H1 (cell line): Measurements from ENCODE around the gene TMEM260. TPM values are rescaled to one million over a fixed set of nuclear protein-coding genes. Genes with fewer than 3 reads are reported as not detected.
A peak's percentile ranks its signal among the peaks of the same experiment; 100 is the strongest.

Experiments
- CTCF ChIA-PET: fragments of 300-600 bp; sonication (Branson Sonifier 250); formaldehyde crosslinking; loops from one replicate; lab custom pipeline; 2021; ENCODE audit not compliant: partially characterized antibody; lab: Charles Lee
- POLR2A ChIA-PET: fragments of 300-600 bp; sonication (Branson Sonifier 250); formaldehyde crosslinking; loops from one replicate; lab custom pipeline; 2021; ENCODE audit warnings: inconsistent platforms; ENCODE audit not compliant: partially characterized antibody; lab: Charles Lee
- DNase-seq, 2 experiments: peaks; one replicate each; pipeline versions ENCODE4 v3.0.0 to v3.0.0-alpha.2; 2010 to 2022; ENCODE audit warnings: low spot score in 2 of 2, low read depth in 1 of 2, mixed read lengths in 1 of 2
- FAIRE-seq: peaks from 2 replicates; lab custom pipeline; 2011; peaks lifted over from hg19 to GRCh38; lab: Jason Lieb, UNC
- H2AFZ ChIP-seq: 2 replicates; pipeline ENCODE4 v1.8.1; 2012; ENCODE audit warnings: low read length, inconsistent platforms
- H2AK5ac ChIP-seq: 2 replicates; pipeline ENCODE4 v1.6.1; 2013; ENCODE audit warnings: low read depth, low read length
- H2BK120ac ChIP-seq: replicated peaks from 2 replicates; pipeline ENCODE3; 2013; ENCODE audit warnings: low read depth, low read length, inconsistent platforms
- H2BK12ac ChIP-seq: 2 replicates; pipeline ENCODE4 v1.6.1; 2013; ENCODE audit warnings: low read depth, low read length
- H2BK15ac ChIP-seq: 2 replicates; pipeline ENCODE4 v1.6.1; 2013; ENCODE audit warnings: low read length
- H2BK20ac ChIP-seq: 2 replicates; pipeline ENCODE4 v1.6.1; 2013; ENCODE audit warnings: low read length
- H2BK5ac ChIP-seq: 2 replicates; pipeline ENCODE4 v1.6.1; 2013; ENCODE audit warnings: low read depth, low read length
- H3K14ac ChIP-seq: 2 replicates; pipeline ENCODE4 v1.6.1; 2013; ENCODE audit warnings: inconsistent platforms; ENCODE audit not compliant: insufficient read length
- H3K18ac ChIP-seq: 2 replicates; pipeline ENCODE4 v1.6.1; 2013; ENCODE audit warnings: low read length; ENCODE audit errors: extremely low read depth
- H3K23ac ChIP-seq: 2 replicates; pipeline ENCODE4 v1.6.1; 2013; ENCODE audit warnings: inconsistent platforms; ENCODE audit not compliant: insufficient read length
- H3K23me2 ChIP-seq: 2 replicates; pipeline ENCODE4 v1.6.1; 2013; ENCODE audit warnings: low read depth, low read length
- H3K27ac ChIP-seq: 2 replicates; pipeline ENCODE4 v1.6.1; 2011; ENCODE audit warnings: low read depth, low read length, inconsistent platforms
- H3K27me3 ChIP-seq, 4 experiments: replicated peaks in 1 of 4; 1 replicate in 1 of 4; 2 replicates in 3 of 4; pipeline versions ENCODE4 v1.6.1 to v1.8.1; 2011 to 2013; ENCODE audit warnings: low read length in 3 of 4, mild to moderate bottlenecking in 3 of 4, inconsistent platforms in 2 of 4, mixed read lengths in 2 of 4, moderate library complexity in 1 of 4; ENCODE audit not compliant: control insufficient read depth in 3 of 4, insufficient read depth in 3 of 4; ENCODE audit errors: extremely low read depth in 1 of 4
- H3K36me3 ChIP-seq, 4 experiments: 2 replicates each; pipeline versions ENCODE4 v1.6.1 to v1.8.1; 2011 to 2013; ENCODE audit warnings: mild to moderate bottlenecking in 4 of 4, low read length in 3 of 4, moderate library complexity in 2 of 4, control low read depth in 1 of 4, inconsistent platforms in 1 of 4; ENCODE audit not compliant: insufficient read depth in 4 of 4, control insufficient read depth in 2 of 4
- H3K4ac ChIP-seq: replicated peaks from 2 replicates; pipeline ENCODE3; 2013; ENCODE audit warnings: low read length, low read depth, mixed read lengths, inconsistent platforms; ENCODE audit not compliant: insufficient read length
- H3K4me1 ChIP-seq, 4 experiments: replicated peaks in 1 of 4; 1 replicate in 1 of 4; 2 replicates in 3 of 4; pipeline versions ENCODE4 v1.6.1 to v1.8.1; 2011 to 2013; ENCODE audit warnings: low read length in 3 of 4, inconsistent platforms in 2 of 4, mixed read lengths in 1 of 4; ENCODE audit not compliant: insufficient read depth in 4 of 4, control insufficient read depth in 3 of 4
- H3K4me2 ChIP-seq, 2 experiments: 2 replicates each; pipeline versions ENCODE4 v1.6.1 to v1.8.1; 2011 to 2013; ENCODE audit warnings: low read depth in 2 of 2, low read length in 2 of 2, control low read depth in 1 of 2, inconsistent platforms in 1 of 2, mild to moderate bottlenecking in 1 of 2; ENCODE audit not compliant: insufficient read depth in 1 of 2
- H3K4me3 ChIP-seq, 4 experiments: fragments of 200-600, 300-600 bp in 1 of 4; sonication (generic), shearing (Covaris generic), sonication (Bioruptor Twin) in 1 of 4; 2 replicates each; pipeline versions ENCODE4 v1.5.1 to v1.8.1; 2011 to 2016; ENCODE audit warnings: low read length in 4 of 4, low read depth in 3 of 4, control low read depth in 2 of 4, inconsistent platforms in 2 of 4, mild to moderate bottlenecking in 2 of 4, mixed read lengths in 1 of 4, moderate library complexity in 1 of 4; ENCODE audit not compliant: insufficient read depth in 2 of 4; ENCODE audit errors: extremely low read depth in 1 of 4
- H3K56ac ChIP-seq: replicated peaks from 2 replicates; pipeline ENCODE3; 2013; ENCODE audit warnings: low read depth, mild to moderate bottlenecking, mixed read lengths, low read length, inconsistent platforms; ENCODE audit not compliant: insufficient read length
- H3K79me1 ChIP-seq: 2 replicates; pipeline ENCODE4 v1.6.1; 2013; ENCODE audit warnings: low read depth, low read length, control low read depth
- H3K79me2 ChIP-seq, 2 experiments: 2 replicates each; pipeline versions ENCODE4 v1.6.1 to v1.8.1; 2012 to 2013; ENCODE audit warnings: low read length in 2 of 2, mild to moderate bottlenecking in 2 of 2, inconsistent platforms in 1 of 2; ENCODE audit not compliant: insufficient read depth in 2 of 2, control insufficient read depth in 1 of 2
- H3K9ac ChIP-seq, 4 experiments: replicated peaks in 1 of 4; 1 replicate in 1 of 4; 2 replicates in 3 of 4; pipeline versions ENCODE4 v1.6.1 to v1.8.1; 2011 to 2013; ENCODE audit warnings: low read depth in 3 of 4, low read length in 3 of 4, control low read depth in 2 of 4, mild to moderate bottlenecking in 2 of 4, moderate library complexity in 2 of 4, inconsistent platforms in 1 of 4; ENCODE audit errors: extremely low read depth in 1 of 4
- H3K9me3 ChIP-seq, 2 experiments: 2 replicates each; pipeline versions ENCODE4 v1.6.1 to v1.8.1; 2012 to 2013; ENCODE audit warnings: mild to moderate bottlenecking in 2 of 2, moderate library complexity in 2 of 2, control low read depth in 1 of 2, inconsistent platforms in 1 of 2, low read depth in 1 of 2, low read length in 1 of 2, mixed read lengths in 1 of 2; ENCODE audit not compliant: insufficient read depth in 2 of 2
- H4K20me1 ChIP-seq, 2 experiments: replicated peaks in 1 of 2; 2 replicates each; pipeline versions ENCODE3 to v1.8.1; 2011 to 2013; ENCODE audit warnings: inconsistent platforms in 2 of 2, low read length in 2 of 2, mild to moderate bottlenecking in 1 of 2; ENCODE audit not compliant: insufficient read depth in 2 of 2, control insufficient read depth in 1 of 2
- H4K5ac ChIP-seq: 2 replicates; pipeline ENCODE4 v1.6.1; 2013; ENCODE audit warnings: low read length, low read depth, mixed read lengths, inconsistent platforms; ENCODE audit not compliant: insufficient read length
- H4K8ac ChIP-seq: 2 replicates; pipeline ENCODE4 v1.8.0; 2013; ENCODE audit warnings: mild to moderate bottlenecking, moderate library complexity, low read length, inconsistent platforms; ENCODE audit not compliant: insufficient read depth; ENCODE audit errors: extremely low read depth
- H4K91ac ChIP-seq: replicated peaks from 2 replicates; pipeline ENCODE3; 2013; ENCODE audit warnings: low read length, mixed read lengths, inconsistent platforms; ENCODE audit not compliant: insufficient read length
- CBX5 ChIP-seq: fragments of 300-800, 300-1000 bp; sonication (generic); IDR thresholded peaks from 2 replicates; pipeline ENCODE4 v1.7.1; 2016; ENCODE audit warnings: antibody characterized with exemption, low read length, low read depth
- CHD1 ChIP-seq: IDR thresholded peaks from 2 replicates; pipeline ENCODE4 v1.6.1; 2012; ENCODE audit warnings: low read depth, low read length, improper control_type of control experiment
- CTBP2 ChIP-seq: IDR thresholded peaks from 2 replicates; pipeline ENCODE4 v1.7.0; 2011; ENCODE audit warnings: borderline replicate concordance, mild to moderate bottlenecking, moderate library complexity, mixed read lengths, low read length; ENCODE audit not compliant: insufficient read depth, insufficient read length
- KDM4A ChIP-seq: IDR thresholded peaks from one replicate; pipeline ENCODE4 v1.7.1; 2012; ENCODE audit warnings: low read depth, mild to moderate bottlenecking, moderate library complexity, low read length, inconsistent platforms; ENCODE audit not compliant: severe bottlenecking
- NRF1 ChIP-seq: IDR thresholded peaks from 2 replicates; pipeline ENCODE4 v1.6.1; 2011; ENCODE audit warnings: mild to moderate bottlenecking, low read depth, low read length, improper control_type of control experiment
- PHF8 ChIP-seq: fragments of 200-600 bp; sonication (generic); conservative IDR thresholded peaks from 2 replicates; pipeline ENCODE4 v1.7.1; 2012; ENCODE audit warnings: low read depth, mild to moderate bottlenecking, inconsistent platforms, low read length, moderate library complexity
- RBBP5 ChIP-seq: IDR thresholded peaks from 2 replicates; pipeline ENCODE4 v1.7.1; 2012; ENCODE audit warnings: low read depth, mild to moderate bottlenecking, inconsistent platforms, low read length, moderate library complexity, borderline replicate concordance
- RFX5 ChIP-seq: IDR thresholded peaks from 2 replicates; pipeline ENCODE4 v1.6.1; 2011; ENCODE audit warnings: low read depth, low read length, improper control_type of control experiment, borderline replicate concordance
- SIN3A ChIP-seq, 2 experiments: IDR thresholded peaks in 1 of 2; conservative IDR thresholded peaks in 1 of 2; 2 replicates each; pipeline ENCODE4 v1.6.1; 2011 to 2012; ENCODE audit warnings: low read length in 2 of 2, improper control_type of control experiment in 1 of 2, low read depth in 1 of 2, mild to moderate bottlenecking in 1 of 2
- TCF12 ChIP-seq: IDR thresholded peaks from 2 replicates; pipeline ENCODE4 v1.6.1; 2011; ENCODE audit warnings: low read depth, mild to moderate bottlenecking, low read length
- WGBS, 2 experiments: shearing (Covaris generic) in 1 of 2; methylation state at CpG; one replicate each; pipeline versions ENCODE4 v1.1.6 to v1.1.7; 2013 to 2015; ENCODE audit warnings: low lambda C conversion rate in 2 of 2, mixed read lengths in 2 of 2, inconsistent platforms in 1 of 2, low coverage in 1 of 2, missing lambda C conversion rate in 1 of 2; ENCODE audit not compliant: insufficient replicate concordance in 2 of 2, insufficient coverage in 1 of 2, insufficient read length in 1 of 2; ENCODE audit errors: extremely low coverage in 1 of 2, missing lambda C conversion rate in 1 of 2; 5-methylcytosine and 5-hydroxymethylcytosine counted together
- polyA plus RNA-seq, 7 experiments: library from polyadenylated mRNA; depleted of rRNA in 3 of 7; stranded (reverse) in 5 of 7; unstranded in 2 of 7; fragments of >200 nt in 5 of 7; fragments of 200-250 nt in 2 of 7; gene quantifications; 1 replicate in 5 of 7; 2 replicates in 1 of 7; 4 replicates in 1 of 7; pipeline versions ENCODE4 v1.2.1 to v1.2.3, GENCODE V29; 2011 to 2013; ENCODE audit warnings: missing spikeins in 2 of 7, mixed read lengths in 2 of 7
- total RNA-seq: library from RNA; stranded (reverse); fragmentation: NEBNext Ultra II Directional; extraction: Animal tissue kit (Norgen Biotek cat#: 25700); gene quantifications from 2 replicates; pipeline ENCODE4 v1.2.1, GENCODE V29; 2021

Gene TMEM260
- total and polyA plus RNA-seq, 2 of the 8 experiments (the other 6 are each of a cell fraction or from before 2014, with no cell fraction given): 14.4 to 15.2 TPM

DNA sequence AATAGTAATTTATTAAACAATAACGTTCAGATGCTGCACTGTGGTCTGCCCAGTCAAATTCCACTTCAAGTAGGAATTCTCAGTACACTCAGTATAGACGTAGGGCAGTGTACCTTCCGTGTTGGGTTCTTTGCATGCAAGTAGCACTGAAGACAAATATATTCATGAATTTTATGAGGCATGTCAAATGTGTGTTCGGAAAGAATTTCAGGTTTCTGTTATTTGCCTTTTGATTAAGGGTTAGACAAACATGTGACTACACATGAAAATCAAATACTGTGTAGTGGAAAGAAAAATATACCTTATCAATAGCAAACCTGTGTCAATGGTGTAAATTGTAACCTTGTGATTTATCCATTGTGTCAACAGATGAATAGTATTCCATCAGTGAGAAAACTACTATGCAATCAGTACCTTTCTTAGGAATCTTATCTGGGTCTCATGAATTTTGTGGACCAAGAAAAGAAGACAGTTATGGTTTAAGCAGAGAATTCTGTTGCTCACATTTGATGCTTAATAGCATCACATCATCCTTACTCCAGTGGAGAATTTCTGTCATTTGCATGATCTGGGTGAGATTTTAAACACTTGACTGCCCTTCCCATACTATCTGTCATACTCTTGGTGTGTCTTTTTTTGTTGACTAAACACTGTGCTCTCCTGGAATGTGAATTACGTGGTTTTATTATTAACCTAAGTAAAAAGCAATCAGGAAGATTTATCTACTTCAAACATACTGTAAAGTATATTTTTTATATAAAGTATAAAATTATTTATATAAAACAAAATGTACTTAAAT is 13.3 kb downstream of the TMEM260 start:
- CTCF ChIA-PET: interaction anchor here (0.9 kb wide), 1 partner anchor 13 kb away, joined by 3 read pairs; the partner anchor contains the start of gene TMEM260
- Histone ChIP-seq H3K4me1 (peaks cover 0 to 5% (median 0%) of the 10 kb centered on the region in 4 experiments; a peak in 1 of 7 replicates), H4K20me1 (no peaks in the 10 kb centered on the region), H3K4me3 (no peak overlapping the region), H2BK12ac (no peak overlapping the region), H2BK20ac (no peak overlapping the region), H3K4ac (no peak overlapping the region), H3K23me2 (no peaks in the 10 kb centered on the region), H2BK15ac (no peak overlapping the region), H2BK120ac (no peak overlapping the region), H3K56ac (no peak overlapping the region), H3K4me2 (no peak overlapping the region), H3K79me1 (no peaks in the 10 kb centered on the region), H2AFZ (no peak overlapping the region), H3K9ac (no peak overlapping the region), H2AK5ac (no peak overlapping the region), H3K36me3 (no peaks in the 10 kb centered on the region), H2BK5ac (no peak overlapping the region), H3K9me3 (no peaks in the 10 kb centered on the region), H4K91ac (no peak overlapping the region), H4K8ac (no peak overlapping the region)
- FAIRE-seq (peak; percentile 32), DNase-seq (no peak)
- TF ChIP-seq CBX5 (no peak), CTBP2 (no peak), PHF8 (no peak), SIN3A (conservative IDR thresholded peaks at IDR 0.05 in 1 of 2, IDR thresholded peaks at IDR 0.05 in 1 of 2; ENCODE audit: low read depth in 1 of 2, low read length in 2 of 2) (no peak), TCF12 (no peak), CHD1 (no peak), KDM4A (no peak), RBBP5 (no peak), NRF1 (no peak), RFX5 (no peak)
- TF ChIP-seq, all 59 proteins: peak for 0
- Histone ChIP-seq H3K79me2 (no peaks in the 10 kb centered on the region), H4K5ac (no peak overlapping the region), H3K23ac (no peak overlapping the region), H3K18ac (no peak overlapping the region), H3K14ac (no peak overlapping the region), H3K27me3 (no peaks in the 10 kb centered on the region), H3K27ac (no peak overlapping the region)
- WGBS, 2 experiments: 85% methylated on average over 5 of the region's 5 CpGs; no CpG with 5 or more reads in 1 of the 2 experiments
- POLR2A ChIA-PET: no interaction called here
